Measurements from ENCODE around the gene ECD.
"Not testable (repeated sequence)": the region's sequence is repeated elsewhere in the genome, so short reads cannot be mapped to it uniquely, and the experiment has no call there.

Gene ECD

GRCh38 chr10:73116017-73116416 is 51.8 kb downstream of the ECD start:
- POLR2A ChIA-PET: interaction anchor here (0.5 kb wide), 1 partner anchor 20 kb away, joined by 3 read pairs; no protein-coding TSS in a partner anchor
- no peak for TF ChIP-seq CTCF (IDR thresholded peaks at IDR 0.05; ENCODE audit: control extremely low read depth, extremely low read depth, low read depth, missing control alignments)
- DNase-seq (ENCODE audit: extremely low spot score): no peak
- CTCF ChIA-PET: interaction anchor here (1.4 to 3.3 kb wide), 2 partner anchors 9 to 53 kb away, joined by 3 to 16 read pairs; no protein-coding TSS in a partner anchor

- DNase-seq (ENCODE audit: extremely low spot score): no peak
- ChIA-PET POLR2A (interaction anchor here (1.1 to 1.2 kb wide), 2 partner anchors 17 to 18 kb away, joined by 5 to 6 read pairs; partner anchors contain the start of gene P4HA1), CTCF (interaction anchor here (1.1 to 3.3 kb wide), 4 partner anchors 11 to 45 kb away, joined by 3 to 16 read pairs (median 5); partner anchors contain the start of gene P4HA1)
- no peak for TF ChIP-seq CTCF (IDR thresholded peaks at IDR 0.05; ENCODE audit: control extremely low read depth, extremely low read depth, low read depth, missing control alignments)
These were observed 54.3 kb downstream of the ECD start for GRCh38 chr10:73113551-73113950.

GRCh38 chr10:73112032-73112431 is 55.8 kb downstream of the ECD start:
- not testable (repeated sequence) for DNase-seq (ENCODE audit: extremely low spot score)
- ChIA-PET POLR2A (interaction anchor here (2.5 kb wide), 1 partner anchor 16 kb away, joined by 30 read pairs; the partner anchor contains the start of gene P4HA1), CTCF (interaction anchor here (1.7 to 5.8 kb wide), 3 partner anchors 12 to 47 kb away, joined by 4 to 70 read pairs (median 10); partner anchors contain the start of gene P4HA1)

- CTCF ChIA-PET: interaction anchor here (0.8 to 5.8 kb wide), 6 partner anchors 12 to 58 kb away, joined by 4 to 70 read pairs (median 6); partner anchors contain the start of gene P4HA1
- POLR2A ChIA-PET: interaction anchor here (2.0 to 2.5 kb wide), 2 partner anchors 11 to 14 kb away, joined by 5 to 30 read pairs; partner anchors contain the start of gene P4HA1
- peak; percentile 68 for DNase-seq (ENCODE audit: extremely low spot score)
- TF ChIP-seq CTCF (IDR thresholded peaks at IDR 0.05; ENCODE audit: control extremely low read depth, extremely low read depth, low read depth, missing control alignments): no peak
These were observed 57.4 kb downstream of the ECD start, which contains the start of gene NUDT13 for GRCh38 chr10:73110345-73110849. Gene NUDT13 (plus strand): TSS chr10:73110455. CDS start chr10:73114366, 3,911 bp downstream.

GRCh38 chr10:73109248-73109652 is 58.6 kb downstream of the ECD start:
- DNase-seq (ENCODE audit: extremely low spot score): not testable (repeated sequence)
- POLR2A ChIA-PET: interaction anchor here (2.0 kb wide), 1 partner anchor 9 kb away, joined by 5 read pairs; no protein-coding TSS in a partner anchor
- CTCF ChIA-PET: interaction anchor here (1.6 to 5.8 kb wide), 3 partner anchors 11 to 30 kb away, joined by 4 to 70 read pairs (median 6); partner anchors contain the start of gene P4HA1

GRCh38 chr10:73106301-73106700 is 61.5 kb downstream of the ECD start:
- POLR2A ChIA-PET: no interaction called here
- CTCF ChIA-PET: interaction anchor here (1.0 to 1.5 kb wide), 2 partner anchors 9 to 11 kb away, joined by 3 read pairs; partner anchors contain the start of gene P4HA1
- TF ChIP-seq CTCF (IDR thresholded peaks at IDR 0.05; ENCODE audit: control extremely low read depth, extremely low read depth, low read depth, missing control alignments): no peak
- DNase-seq (ENCODE audit: extremely low spot score): no peak

- ChIA-PET POLR2A (interaction anchor here (1.6 kb wide), 1 partner anchor 11 kb away, joined by 5 read pairs; the partner anchor contains the start of gene NUDT13), CTCF (interaction anchor here (0.9 to 10.7 kb wide), 4 partner anchors 11 to 544 kb away, joined by 3 to 101 read pairs (median 36); partner anchors contain the start of gene NUDT13)
- DNase-seq (ENCODE audit: extremely low spot score): no peak
- TF ChIP-seq CTCF (IDR thresholded peaks at IDR 0.05; ENCODE audit: control extremely low read depth, extremely low read depth, low read depth, missing control alignments): no peak
These were observed 68.7 kb downstream of the ECD start for GRCh38 chr10:73099141-73099540.

All from GM10248 (cell line).